HEK293T (cell line): Measurements from ENCODE around the gene HGD.

Experiments
- LEF1 ChIP-seq: fragments of 450-650 bp; IDR thresholded peaks from 2 replicates; pipeline ENCODE4 v1.6.1; 2017; ENCODE audit warnings: mild to moderate bottlenecking, borderline replicate concordance
- SUZ12 ChIP-seq: fragments of 450-650 bp; IDR thresholded peaks from 2 replicates; pipeline ENCODE4 v1.6.1; 2016; ENCODE audit warnings: mild to moderate bottlenecking
- TARDBP ChIP-seq: fragments of 450-650 bp; IDR thresholded peaks from 2 replicates; pipeline ENCODE4 v1.6.1; 2016

GRCh38 chr3:120693439-120694171 is 11.6 kb upstream of the HGD start:
- TF ChIP-seq LEF1 (no peak), TARDBP (no peak), SUZ12 (no peak)
